Right forelimb (tissue), 1 donor: ENCODE measurements around the gene ADAM30.

ENCODE experiments used
- DNase-seq: peaks from one replicate; pipeline ENCODE4 v3.0.0-alpha.2; 2018

ADAM30 gene

GRCh38 chr1:119896303-119896702 is at the start of gene ADAM30:
TSS of gene ADAM30 (minus strand) at chr1:119896515. CDS start at chr1:119896336, 179 bp downstream.
- DNase-seq = no peak

DNA sequence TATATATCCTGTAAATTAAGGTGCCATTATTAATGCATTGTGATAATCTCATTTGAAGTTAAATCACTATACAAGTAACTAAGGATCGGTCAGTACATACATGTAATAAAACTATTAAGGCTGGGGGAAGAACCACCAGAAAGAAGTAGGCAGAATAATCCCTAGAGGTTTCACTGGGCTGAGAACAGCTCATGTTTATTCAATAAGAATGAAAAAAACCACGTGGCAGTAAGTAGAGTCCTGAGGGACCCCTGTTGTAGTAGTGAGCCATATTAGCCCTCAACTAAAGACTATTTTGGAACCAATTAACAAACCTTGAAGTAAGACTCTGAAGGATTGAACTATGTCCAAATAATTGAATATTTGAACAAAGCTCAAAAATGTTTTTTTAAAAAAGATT is 46.9 kb upstream of the ADAM30 start:
- DNase-seq = no peak

- DNase-seq = no peak
Observed at GRCh38 chr1:119941392-119941791, 45.1 kb upstream of the ADAM30 start.

DNA sequence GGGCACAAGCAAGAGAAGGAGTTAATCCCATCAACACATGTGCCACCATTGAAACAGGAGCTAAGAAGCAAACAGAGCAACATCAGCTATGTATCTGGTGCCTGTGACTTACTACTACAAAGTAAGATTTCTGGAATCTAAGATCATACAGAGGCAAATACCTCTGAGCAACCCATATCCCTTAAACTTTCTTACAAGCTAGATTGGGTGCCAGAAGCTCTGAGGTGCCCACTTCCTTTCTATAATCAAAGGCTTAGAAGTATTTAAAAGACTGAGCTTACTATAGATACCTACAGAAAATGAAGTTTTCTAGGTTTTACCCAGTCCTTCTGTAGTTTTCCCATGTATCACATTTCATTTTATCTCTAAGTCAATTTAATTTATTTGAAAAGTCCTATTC is 44.4 kb upstream of the ADAM30 start:
- no peak for DNase-seq

DNA sequence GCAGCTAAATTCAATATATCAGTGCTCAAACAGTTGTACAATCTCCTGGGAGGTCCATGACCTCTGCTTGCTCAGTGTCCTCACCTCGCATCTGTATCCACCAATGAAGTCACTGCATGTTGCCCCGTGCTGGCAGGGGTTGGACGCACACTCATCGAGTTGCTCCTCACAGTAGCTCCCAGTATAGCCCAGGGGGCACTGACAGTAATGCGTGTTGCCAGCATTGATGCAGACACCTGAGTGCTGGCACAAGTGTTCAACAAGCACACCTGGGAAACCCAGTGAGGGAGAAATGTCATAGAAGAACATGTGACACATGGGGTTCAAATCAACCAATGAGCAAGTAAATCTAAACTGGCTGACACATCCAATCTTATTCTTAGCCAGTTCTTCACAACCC is 40.9 kb upstream of the ADAM30 start:
- no peak for DNase-seq

GRCh38 chr1:119935915-119936314 is 39.6 kb upstream of the ADAM30 start:
- no peak for DNase-seq

GRCh38 chr1:119935373-119935772 is 39.1 kb upstream of the ADAM30 start:
- no peak for DNase-seq

GRCh38 chr1:119933397-119933796 is 37.1 kb upstream of the ADAM30 start:
- DNase-seq = no peak

DNA sequence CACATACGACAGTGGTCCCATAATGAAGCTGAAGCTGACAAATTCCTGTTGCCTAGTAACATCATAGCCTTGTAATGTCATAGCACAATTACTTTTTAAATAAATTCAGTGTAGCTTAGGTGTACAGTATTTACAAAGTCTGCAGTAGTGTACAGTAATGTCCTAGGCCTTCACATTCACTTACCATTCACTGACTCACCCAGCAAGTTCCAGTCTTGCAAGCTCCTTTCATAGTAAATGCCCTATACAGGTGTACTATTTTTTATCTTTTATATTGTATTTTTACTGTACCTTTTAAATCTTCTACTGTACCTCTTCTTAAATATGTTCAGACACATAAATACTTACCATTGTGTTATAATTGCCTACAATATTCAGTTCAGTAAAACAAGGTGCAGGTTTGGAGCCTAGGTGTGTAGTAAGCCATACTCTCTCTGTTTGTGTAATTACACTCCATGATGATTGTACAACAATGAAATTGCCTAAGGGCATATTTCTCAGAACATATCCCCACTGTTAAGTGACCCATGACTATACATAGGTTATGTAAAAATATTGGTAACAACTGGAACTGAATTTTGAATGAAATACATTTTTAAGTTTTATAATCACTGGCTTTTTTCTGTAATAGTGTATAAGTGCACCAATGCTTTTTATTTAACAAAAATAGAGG is 33.5 kb upstream of the ADAM30 start:
- no peak for DNase-seq

- DNase-seq = no peak
Observed at GRCh38 chr1:119926553-119926952, 30.2 kb upstream of the ADAM30 start.

DNA sequence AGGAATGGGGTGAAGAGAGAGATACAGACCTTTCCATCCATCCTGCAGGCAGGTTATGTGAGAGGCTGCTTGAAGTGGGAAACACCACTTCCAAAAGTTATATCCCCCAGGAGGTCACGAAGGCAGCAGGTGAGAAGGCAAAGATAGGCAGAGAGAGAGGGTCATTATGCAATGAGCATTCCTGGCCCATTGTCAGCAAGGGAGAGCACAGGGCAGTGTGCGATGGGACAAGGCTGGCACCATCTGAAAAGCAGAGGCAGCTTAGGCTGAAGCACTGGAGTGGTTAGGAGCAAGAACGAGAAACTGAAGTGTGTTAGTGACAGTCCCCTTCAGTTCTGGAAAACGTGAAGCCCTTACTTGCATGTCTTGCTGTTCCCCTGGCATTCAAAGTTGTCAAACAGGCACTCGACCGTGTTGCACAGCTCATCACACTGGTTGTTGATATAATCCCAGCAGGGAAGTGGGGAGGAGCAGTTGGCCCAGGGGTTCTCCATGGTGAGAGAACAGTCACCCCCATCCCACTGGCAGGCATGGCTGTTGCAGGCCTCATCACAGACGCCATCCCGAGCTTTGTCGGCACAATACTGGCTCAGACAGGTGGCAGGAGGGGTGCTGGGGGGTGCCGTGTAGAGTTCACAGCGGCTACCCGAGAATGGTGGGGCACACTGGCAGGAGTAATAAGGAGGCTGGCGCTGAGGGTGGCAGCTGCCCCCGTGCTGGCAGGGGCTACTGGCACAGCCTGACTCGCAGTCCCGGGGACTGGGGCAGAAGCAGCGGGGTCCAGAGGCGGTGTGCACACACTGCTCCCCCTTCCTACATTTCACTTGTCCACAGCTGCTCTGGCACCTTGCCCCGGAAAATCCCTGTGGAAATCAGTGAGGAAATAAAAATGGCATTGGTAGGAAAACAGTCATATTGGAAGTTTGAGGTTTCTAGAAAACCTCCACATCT is 28.9 kb upstream of the ADAM30 start:
- DNase-seq = peak; percentile 70

GRCh38 chr1:119920104-119920968 is 24.0 kb upstream of the ADAM30 start:
- no peak for DNase-seq

DNA sequence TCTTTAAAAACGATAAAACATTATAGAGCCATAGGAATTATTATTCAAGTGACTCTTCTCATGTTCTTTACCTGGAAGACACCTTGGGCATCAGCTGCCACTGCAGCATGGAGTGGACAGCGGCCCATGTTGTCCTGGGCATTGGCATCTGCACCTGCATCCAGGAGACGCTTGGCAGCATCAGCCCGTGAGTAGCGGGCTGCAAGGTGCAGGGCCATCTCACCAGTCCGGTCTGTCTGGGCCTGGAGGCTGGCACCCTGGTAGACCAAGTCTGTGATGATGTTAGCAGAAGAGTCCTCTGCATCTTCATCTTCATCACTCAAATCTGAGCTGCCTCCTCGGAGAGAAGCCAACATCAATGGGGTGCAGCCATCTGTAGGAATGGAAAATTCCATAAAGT is 22.9 kb upstream of the ADAM30 start:
- DNase-seq = no peak

DNA sequence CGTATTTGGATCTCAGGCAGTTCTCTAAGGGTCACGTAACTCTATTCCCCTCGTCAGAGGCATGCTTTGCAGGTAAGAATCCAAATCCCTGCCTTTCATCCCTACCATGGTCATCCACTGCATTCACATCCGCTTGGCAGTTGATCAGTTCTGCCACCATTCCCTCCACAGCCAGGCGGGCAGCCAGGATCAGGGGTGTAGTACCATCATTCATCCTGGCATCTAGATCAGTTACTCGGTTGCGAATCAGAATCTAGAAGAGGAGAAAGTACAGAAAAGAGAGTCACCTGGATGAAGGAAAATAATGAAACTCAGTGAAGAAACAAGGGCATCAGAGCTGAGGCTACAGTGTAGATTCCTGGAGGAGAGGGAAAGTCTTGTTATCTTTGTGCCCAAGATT is 22.0 kb upstream of the ADAM30 start:
- DNase-seq = no peak

DNA sequence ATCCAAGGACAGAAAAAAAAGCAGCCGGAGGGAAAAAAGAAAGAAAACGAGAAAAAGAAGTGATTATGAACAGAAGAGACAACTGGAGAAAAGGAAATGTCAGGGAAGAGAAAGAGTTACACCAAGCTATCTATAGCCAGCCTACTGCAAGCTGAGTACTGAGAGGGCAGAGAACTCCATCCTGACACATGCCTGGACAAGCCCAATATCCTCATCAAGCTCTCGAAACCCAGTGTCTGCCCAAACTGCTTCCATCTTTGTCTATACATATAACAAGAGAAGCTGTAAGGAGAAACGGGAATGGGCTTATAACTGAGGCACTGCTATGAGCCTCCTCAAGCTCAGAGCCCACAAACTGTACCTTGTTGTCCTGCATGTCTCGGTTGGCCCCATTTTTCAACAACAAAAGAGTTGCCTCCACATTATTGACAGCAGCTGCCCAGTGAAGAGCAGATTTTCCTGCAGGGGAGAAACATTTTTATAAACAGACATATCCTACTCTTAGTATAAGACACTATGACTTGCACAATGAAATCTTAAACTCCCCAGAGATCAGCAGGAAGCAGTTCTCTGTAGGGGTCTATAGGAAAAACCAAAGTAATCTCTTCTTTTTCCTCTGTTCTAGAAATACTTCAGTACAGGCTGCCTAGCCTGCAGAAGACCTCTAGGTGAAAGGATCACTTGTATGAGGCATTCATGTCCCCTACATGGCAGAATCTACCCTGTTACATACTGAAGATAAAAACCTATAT is 21.2 kb upstream of the ADAM30 start:
- DNase-seq = no peak

GRCh38 chr1:119915517-119915916 is 19.2 kb upstream of the ADAM30 start:
- no peak for DNase-seq

- no peak for DNase-seq
Observed at GRCh38 chr1:119914071-119914470, 17.8 kb upstream of the ADAM30 start.

- no peak for DNase-seq
Observed at GRCh38 chr1:119912963-119913362, 16.6 kb upstream of the ADAM30 start.

DNA sequence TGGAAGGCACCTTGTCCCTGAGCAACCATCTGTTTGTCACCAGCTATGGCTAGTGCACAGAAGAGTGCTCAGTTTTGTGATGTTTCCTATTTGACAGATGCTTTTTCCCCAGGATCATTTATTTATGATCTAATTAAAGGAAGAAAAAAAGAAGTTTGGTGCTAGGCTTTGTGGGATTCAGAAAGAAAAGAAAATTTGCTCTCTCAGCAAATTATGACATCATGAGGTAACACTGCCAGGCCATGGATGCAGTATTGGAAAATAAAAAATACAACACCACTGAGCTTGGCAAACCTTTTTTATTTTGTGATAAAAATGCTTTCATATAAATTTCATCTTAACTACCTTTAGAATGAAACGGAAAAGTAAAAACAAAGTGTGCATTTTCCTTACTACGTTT is 15.5 kb upstream of the ADAM30 start:
- DNase-seq = no peak

DNA sequence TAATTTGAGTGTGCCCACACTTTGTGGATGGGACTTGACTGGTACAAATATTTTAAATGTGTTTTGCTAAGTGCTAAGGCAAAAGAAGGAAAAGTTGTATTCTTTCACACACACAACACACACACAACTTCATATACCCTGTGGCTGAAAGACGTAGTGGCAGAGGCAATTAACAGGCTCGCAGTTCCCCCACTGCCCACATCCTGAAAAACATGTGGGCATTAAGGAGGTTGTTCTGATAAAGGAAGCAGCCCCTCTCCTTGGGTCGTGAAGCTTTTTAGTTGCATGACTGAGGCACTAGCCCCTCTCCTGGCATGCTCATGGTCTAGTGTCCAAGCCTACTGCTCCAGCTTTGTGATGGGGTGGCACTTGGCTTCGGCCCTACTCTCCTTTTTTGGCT is 14.3 kb upstream of the ADAM30 start:
- no peak for DNase-seq

DNA sequence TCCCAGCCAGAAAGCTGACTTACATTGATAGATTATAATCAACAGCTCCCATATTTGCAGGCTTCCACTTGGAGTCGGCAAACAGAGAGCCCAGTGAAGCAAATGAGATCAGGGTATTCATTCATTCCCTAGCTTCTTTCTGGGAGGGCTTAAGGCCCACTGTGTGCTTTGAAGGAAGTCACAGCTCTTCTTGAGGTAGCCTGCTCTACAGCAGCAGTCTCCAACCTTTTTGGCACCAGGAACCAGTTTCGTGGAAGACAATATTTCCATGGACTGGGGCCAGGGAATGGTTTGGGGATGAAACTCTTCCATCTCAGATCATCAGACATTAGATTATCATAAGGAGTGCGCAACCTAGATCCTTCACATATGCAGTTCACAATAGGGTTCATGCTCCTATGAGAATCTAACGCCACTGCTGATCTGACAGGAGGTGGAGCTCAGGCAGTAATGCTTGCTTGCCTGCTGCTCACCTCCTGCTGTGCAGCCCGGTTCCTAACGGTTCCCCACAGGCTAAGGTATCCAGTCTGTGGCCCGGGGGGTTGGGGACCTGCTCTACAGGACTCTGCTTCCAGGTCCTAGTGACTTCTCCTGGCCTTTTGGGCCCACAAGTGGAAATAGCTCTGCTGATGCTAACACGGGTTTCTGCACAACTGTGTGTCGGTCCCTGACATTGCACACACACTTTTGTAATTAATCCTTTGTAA is 13.7 kb upstream of the ADAM30 start:
- DNase-seq = no peak

- DNase-seq = no peak
Observed at GRCh38 chr1:119908661-119909060, 12.3 kb upstream of the ADAM30 start.
